Endometrial microvascular endothelial cells (primary cell): Measurements from ENCODE around the gene ATXN8OS. TPM values are rescaled to one million over a fixed set of nuclear protein-coding genes. Genes with fewer than 3 reads are reported as not detected.

Experiments
- total RNA-seq: library from RNA; depleted of rRNA; stranded (reverse); fragments of >200 nt; gene quantifications from one replicate; pipeline ENCODE4 v1.2.3, GENCODE V29; 2015; ENCODE audit errors: inconsistent ontology term

The ATXN8OS gene
- total RNA-seq, 1 donor from 2014 or later: not detected

Other genes starting within 250 kb of the ATXN8OS start
- gene KLHL1, start 626 bp downstream of the ATXN8OS start, total RNA-seq: not detected